ENCODE results near the gene MED8.

Gene MED8

GRCh38 chr1:43358746-43359693, 30.6 kb downstream of the MED8 start, which contains the start of gene CDC20:
Gene CDC20 (plus strand): TSS chr1:43358981. CDS start chr1:43359216, 235 bp downstream.
- peak; percentile 97 for DNase-seq (ENCODE audit: low read depth)

DNA sequence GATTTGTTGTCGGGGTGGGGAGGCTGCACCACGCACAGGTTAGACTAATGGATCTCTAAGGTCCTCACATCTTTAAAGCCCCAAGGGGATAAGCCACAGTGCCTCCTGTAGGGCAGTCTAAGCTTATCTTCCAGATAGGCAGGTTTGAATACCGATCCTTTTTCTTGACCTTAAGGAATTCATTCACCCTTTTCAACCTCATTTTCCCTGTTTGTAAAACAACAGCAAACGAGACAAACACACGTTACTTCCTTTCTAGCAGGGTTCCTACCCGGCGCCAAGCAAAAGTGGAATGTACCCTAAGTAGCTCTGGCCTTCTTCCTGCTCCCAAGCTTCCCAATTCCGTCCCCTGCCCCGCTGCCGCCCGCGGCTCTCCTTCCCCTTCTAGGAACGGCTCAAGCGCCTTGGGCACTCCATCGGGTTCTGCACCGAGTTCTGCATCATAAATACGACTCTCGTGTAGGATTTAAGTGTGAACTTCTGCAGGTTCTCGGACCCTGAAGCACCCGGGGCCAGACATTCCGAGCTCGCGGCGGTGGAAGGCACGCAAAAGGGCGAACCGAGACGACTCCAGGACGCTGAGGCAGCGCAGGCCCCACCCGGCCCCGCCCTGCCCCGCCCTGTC, 31.4 kb downstream of the MED8 start:
- no peak for DNase-seq (ENCODE audit: low read depth)

DNA sequence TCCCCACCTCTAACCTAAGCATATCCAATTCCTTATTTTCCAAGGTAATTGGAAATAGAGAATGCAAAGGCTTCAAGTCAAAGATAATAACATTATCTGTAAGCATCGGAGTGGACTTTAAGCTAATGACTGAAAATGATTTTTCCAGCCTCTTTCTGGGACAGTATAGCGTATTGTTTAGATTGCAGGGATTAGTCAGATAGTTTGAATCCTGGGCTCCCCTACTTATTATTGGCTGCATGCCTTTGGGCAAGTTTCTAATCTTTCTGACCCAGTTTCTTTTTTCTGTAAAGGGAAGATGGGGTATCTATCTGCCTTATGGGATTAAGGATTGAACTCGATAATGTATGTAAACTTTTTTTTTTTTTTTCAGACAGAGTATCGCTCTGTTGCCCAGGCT, 32.3 kb downstream of the MED8 start:
- DNase-seq (ENCODE audit: low read depth), result no peak

GRCh38 chr1:43354936-43355335, 34.7 kb downstream of the MED8 start:
- no peak for DNase-seq (ENCODE audit: low read depth)

- no peak for DNase-seq (ENCODE audit: low read depth)
Observed at GRCh38 chr1:43354471-43354870, 35.1 kb downstream of the MED8 start.

GRCh38 chr1:43352881-43353280, 36.7 kb downstream of the MED8 start:
- no peak for DNase-seq (ENCODE audit: low read depth)

GRCh38 chr1:43352351-43352705, 37.3 kb downstream of the MED8 start:
- no peak for DNase-seq (ENCODE audit: low read depth)

DNA sequence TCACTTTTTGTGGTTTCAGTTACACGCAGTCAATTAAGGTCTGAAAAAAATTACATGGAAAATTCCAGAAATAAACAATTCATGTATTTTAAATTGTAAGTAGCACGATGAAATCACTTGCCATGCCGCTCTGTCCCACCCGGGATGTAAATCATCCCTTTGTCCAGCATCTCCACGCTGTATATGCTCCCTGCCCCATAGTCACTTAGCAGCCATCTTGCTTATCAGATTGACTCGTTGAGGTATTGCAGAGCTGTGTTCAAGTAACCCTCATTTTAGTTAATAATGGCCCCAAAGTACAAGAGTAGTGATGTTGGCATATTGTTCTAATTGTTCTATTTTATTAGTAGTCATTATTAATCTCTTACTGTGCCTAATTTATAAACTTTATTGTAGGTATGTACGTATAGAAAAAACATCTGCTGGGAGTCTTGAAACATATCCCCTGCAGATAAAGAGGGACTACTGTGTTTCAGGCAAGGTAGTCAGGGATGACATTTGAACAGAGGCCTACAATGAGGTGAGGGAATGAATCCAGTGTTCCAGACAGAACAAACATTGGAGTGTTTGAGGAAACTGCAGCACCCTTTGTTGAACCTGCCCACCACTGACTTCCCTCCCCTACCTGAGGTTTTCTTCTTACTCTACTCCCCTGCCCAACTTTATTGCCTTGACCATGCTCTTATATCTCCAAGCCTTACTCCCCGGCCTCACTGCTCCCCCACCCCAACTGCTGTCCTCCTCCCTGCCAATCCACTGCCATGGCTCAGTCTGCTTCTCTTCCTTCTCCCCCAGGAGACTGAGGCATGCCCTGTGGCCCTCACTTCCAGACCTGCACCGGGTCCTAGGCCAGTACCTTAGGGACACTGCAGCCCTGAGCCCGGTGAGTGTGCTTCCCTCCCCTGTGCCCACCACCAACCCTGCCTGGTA, 37.9 kb downstream of the MED8 start:
- no peak for DNase-seq (ENCODE audit: low read depth)

GRCh38 chr1:43350976-43351375, 38.6 kb downstream of the MED8 start:
- no peak for DNase-seq (ENCODE audit: low read depth)

GRCh38 chr1:43349594-43350306, 39.9 kb downstream of the MED8 start:
- no peak for DNase-seq (ENCODE audit: low read depth)

DNA sequence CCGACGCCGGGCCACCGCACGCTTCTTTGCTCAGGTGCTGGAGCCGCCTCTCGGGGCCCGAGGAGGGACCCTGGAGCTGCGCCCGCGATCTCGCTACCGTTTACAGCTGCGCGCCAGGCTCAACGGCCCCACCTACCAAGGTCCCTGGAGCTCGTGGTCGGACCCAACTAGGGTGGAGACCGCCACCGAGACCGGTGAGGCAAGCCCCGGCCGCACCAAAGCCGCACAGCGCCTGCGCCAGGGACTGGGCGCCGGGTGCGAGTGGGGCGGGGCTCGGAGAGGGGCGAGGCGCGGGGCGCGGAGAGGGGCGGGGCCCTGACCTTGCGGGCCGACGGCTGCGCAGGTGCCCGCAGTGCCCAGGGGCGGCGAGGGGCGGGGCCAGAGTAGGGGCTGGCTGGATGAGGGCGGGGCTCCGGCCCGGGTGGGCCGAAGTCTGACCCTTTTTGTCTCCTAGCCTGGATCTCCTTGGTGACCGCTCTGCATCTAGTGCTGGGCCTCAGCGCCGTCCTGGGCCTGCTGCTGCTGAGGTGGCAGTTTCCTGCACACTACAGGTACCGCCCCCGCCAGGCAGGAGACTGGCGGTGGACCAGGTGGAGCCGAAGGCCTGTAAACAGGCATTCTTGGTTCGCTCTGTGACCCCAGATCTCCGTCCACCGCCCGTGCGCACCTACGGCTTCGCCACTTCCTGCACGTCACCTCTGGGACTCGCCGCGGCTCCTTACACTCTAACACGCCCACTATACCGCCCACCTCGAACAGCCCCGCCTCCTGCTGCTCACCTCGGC, 40.6 kb downstream of the MED8 start:
- DNase-seq (ENCODE audit: low read depth), result peak; percentile 26

GRCh38 chr1:43348343-43348808, 41.2 kb downstream of the MED8 start:
- DNase-seq (ENCODE audit: low read depth), result no peak

GRCh38 chr1:43346636-43347035, 43.0 kb downstream of the MED8 start:
- DNase-seq (ENCODE audit: low read depth), result no peak

DNA sequence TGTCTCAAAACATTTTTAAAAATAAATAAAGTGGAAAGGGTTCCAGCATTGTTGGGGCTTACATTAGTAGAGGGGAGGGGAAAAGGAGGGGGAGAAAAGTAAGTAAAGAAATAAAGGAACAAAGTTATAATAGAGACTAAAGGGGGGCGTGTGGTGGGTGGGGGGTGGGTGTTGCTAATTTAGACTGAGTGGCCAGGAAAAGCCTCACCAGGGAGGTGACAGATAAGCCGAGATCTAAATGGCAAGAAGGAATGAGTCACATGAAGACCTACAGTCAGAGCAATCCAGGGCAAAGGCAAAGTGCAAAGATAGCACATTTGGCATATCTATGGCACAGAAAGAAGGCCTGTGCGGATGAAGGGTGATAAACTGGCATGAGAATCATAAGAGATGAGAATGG, 44.5 kb downstream of the MED8 start:
- no peak for DNase-seq (ENCODE audit: low read depth)

DNA sequence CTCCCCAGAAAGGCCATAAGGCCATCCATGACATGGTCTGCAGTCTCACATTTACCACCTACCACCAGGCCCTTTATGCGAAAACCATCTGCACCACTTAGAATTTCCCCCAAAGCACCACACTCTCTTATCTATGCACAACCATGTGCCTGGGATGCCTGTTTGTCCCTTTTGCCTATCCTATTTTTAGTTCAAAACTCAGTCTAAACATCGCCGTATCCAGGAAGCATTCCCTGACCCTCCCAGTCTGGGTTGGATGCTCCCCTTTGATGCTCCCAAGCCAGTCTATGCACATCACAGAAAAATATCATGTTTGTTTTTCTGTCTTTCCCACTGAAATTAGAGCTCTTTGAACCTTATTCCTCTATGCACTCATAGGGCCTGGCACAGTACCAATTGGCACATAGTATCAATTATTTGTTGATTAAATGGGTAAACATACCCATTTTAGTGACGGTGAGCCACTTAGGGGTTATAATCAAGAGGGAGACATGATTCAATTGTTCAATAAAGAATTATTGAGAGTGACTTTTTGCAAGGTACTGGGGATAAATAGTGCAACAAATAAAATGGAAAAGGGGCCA, 45.2 kb downstream of the MED8 start:
- DNase-seq (ENCODE audit: low read depth), result no peak

DNA sequence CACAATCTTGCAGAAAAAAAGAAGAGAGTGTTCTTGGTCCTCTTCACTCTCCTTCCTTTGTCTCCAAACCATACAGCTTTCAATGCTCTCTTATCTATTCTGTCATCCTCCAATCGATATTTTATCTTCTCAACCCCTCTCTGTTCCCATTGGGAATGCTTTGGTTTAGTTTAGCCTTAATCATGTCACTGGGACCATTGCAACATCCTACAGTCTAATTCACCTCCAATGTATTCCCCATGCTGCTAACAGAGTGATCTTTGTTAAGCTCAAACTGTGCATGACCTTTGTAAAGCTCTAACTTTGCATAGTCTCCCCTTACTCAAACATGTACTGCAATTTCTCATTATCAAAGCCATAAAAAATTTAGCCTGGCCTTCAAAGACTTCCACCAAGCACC, 49.0 kb downstream of the MED8 start:
- DNase-seq (ENCODE audit: low read depth), result no peak

- DNase-seq (ENCODE audit: low read depth), result no peak
Observed at GRCh38 chr1:43339584-43340232, 49.9 kb downstream of the MED8 start.

DNA sequence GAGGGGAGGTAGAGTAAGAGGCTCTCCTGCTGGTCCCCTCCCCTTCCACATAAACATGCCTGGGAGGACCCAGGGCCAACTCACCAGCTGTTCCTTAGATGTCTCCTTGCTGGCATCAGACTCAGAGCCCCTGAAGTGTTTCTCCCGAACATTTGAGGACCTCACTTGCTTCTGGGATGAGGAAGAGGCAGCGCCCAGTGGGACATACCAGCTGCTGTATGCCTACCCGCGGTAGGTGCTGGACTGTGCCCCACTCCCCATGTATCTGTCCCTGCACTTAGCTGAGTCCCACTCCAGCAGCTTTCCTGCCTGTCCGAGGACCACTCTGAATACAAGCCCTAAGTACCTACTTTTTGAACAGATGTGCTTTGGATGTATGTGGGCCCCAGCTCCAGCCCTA, 51.6 kb downstream of the MED8 start:
- no peak for DNase-seq (ENCODE audit: low read depth)

DNA sequence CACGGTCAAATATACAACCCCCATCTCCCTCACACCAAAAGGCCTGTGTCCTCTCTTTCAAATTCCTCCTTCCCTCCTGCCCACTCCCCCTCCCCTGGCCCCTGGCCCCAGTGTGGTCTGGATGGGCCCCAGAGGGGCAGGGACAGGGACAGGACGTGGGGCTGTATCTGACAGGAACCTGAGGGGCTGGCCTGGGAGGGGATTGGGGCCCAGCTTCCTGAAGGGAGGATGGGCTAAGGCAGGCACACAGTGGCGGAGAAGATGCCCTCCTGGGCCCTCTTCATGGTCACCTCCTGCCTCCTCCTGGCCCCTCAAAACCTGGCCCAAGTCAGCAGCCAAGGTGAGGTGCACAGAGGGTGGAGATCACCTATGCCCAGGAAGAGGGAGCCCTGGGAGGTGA, 52.0 kb downstream of the MED8 start, which contains the start of gene MPL:
MPL (plus strand) TSS at position 231 of the 400 bp plus-strand sequence; CDS start at position 262, 31 bp downstream.
- no peak for DNase-seq (ENCODE audit: low read depth)
